ENCODE results near the gene KHNYN.
"Not testable (repeated sequence)": the region's sequence is repeated elsewhere in the genome, so short reads cannot be mapped to it uniquely, and the experiment has no call there.

DNA sequence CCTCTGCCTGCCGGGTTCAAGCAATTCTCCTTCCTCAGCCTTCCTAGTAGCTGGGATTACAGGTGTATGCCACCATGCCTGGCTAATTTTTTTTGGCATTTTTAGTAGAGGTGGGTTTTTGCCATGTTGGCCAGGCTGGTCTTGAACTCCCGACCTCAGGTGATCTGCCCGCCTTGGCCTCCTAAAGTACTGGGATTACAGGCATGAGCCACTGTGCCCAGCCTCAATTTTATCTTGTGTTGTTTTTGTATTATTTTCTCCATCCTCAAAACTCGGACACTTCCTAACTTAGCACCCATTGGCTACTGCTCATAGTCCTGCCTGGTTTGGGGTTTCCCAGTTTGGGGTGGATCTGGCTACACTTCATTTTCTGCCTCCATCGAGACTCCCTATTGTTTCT lies 42.2 kb upstream of the KHNYN start:
- TF ChIP-seq, protein P1, sequence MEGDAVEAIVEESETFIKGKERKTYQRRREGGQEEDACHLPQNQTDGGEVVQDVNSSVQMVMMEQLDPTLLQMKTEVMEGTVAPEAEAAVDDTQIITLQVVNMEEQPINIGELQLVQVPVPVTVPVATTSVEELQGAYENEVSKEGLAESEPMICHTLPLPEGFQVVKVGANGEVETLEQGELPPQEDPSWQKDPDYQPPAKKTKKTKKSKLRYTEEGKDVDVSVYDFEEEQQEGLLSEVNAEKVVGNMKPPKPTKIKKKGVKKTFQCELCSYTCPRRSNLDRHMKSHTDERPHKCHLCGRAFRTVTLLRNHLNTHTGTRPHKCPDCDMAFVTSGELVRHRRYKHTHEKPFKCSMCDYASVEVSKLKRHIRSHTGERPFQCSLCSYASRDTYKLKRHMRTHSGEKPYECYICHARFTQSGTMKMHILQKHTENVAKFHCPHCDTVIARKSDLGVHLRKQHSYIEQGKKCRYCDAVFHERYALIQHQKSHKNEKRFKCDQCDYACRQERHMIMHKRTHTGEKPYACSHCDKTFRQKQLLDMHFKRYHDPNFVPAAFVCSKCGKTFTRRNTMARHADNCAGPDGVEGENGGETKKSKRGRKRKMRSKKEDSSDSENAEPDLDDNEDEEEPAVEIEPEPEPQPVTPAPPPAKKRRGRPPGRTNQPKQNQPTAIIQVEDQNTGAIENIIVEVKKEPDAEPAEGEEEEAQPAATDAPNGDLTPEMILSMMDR (IDR thresholded peaks at IDR 0.05) = not testable (repeated sequence)
- TF ChIP-seq POLR2A, EP300 (IDR thresholded peaks at IDR 0.05): not testable (repeated sequence)

Measured in ovary (tissue), 3 donors.